AG04450 (cell line): ENCODE data around the gene IL33. TPM values are rescaled to one million over a fixed set of nuclear protein-coding genes. Genes with fewer than 3 reads are reported as not detected.

Source experiments
- CTCF ChIA-PET: fragments of 300-600, 350-600 bp; formaldehyde crosslinking; extraction: SDS; loops from one replicate; lab custom pipeline; 2022; ENCODE audit warnings: antibody characterized with exemption, inconsistent platforms; lab: Charles Lee
- POLR2A ChIA-PET: fragments of 350-600 bp; formaldehyde crosslinking; extraction: SDS; loops from one replicate; lab custom pipeline; 2021; ENCODE audit warnings: antibody characterized with exemption, inconsistent platforms; lab: Yijun Ruan, JAX
- DNase-seq: peaks from one replicate; pipeline ENCODE4 v3.0.0-alpha.2; 2011; ENCODE audit warnings: low read depth, low spot score
- H3K27ac ChIP-seq: one replicate; pipeline ENCODE4 v1.5.1; 2012; ENCODE audit warnings: low read depth, low read length, control low read depth
- H3K27me3 ChIP-seq: one replicate; pipeline ENCODE4 v1.6.0; 2012; ENCODE audit warnings: low read length; ENCODE audit not compliant: control insufficient read depth, insufficient read depth
- H3K4me3 ChIP-seq: 2 replicates; pipeline ENCODE4 v1.5.1; 2011; ENCODE audit warnings: mild to moderate bottlenecking, low read depth, low read length, control low read depth
- H3K9me3 ChIP-seq: 2 replicates; pipeline ENCODE4 v1.5.1; 2012; ENCODE audit warnings: low read length; ENCODE audit not compliant: control insufficient read depth, insufficient read depth
- CTCF ChIP-seq: IDR thresholded peaks from 2 replicates; pipeline ENCODE4 v1.5.1; 2011; ENCODE audit warnings: low read depth, low read length, control low read depth, inconsistent platforms
- polyA plus RNA-seq: library from polyadenylated mRNA; depleted of rRNA; stranded (reverse); fragments of >200 nt; gene quantifications from 2 replicates; pipeline ENCODE4 v1.2.3, GENCODE V29; 2011

Gene IL33
- polyA plus RNA-seq, 1 experiment = 0.29 TPM

GRCh38 chr9:6188906-6189305, 26.7 kb upstream of the IL33 start:
- POLR2A ChIA-PET = no interaction called here
- DNase-seq = no peak
- no peak for TF ChIP-seq CTCF
- H3K27me3 ChIP-seq = no peaks in the 10 kb centered on the region
- no peaks in the 10 kb centered on the region for H3K9me3 ChIP-seq
- H3K27ac ChIP-seq = no peak overlapping the region
- CTCF ChIA-PET = interaction anchor here (1.2 kb wide), 1 partner anchor 117 kb away, joined by 4 read pairs; no protein-coding TSS in a partner anchor
- H3K4me3 ChIP-seq = no peak overlapping the region

GRCh38 chr9:6194934-6195333, 20.7 kb upstream of the IL33 start:
- CTCF ChIA-PET = interaction anchor here (1.6 to 7.0 kb wide), 2 partner anchors 111 to 140 kb away, joined by 7 to 67 read pairs; no protein-coding TSS in a partner anchor
- no peak overlapping the region for H3K27ac ChIP-seq
- DNase-seq = no peak
- no peak overlapping the region for H3K4me3 ChIP-seq
- H3K27me3 ChIP-seq = peaks cover 2% of the 10 kb centered on the region
- POLR2A ChIA-PET = no interaction called here
- H3K9me3 ChIP-seq = no peaks in the 10 kb centered on the region
- TF ChIP-seq CTCF = peak; percentile 43

- no peak for TF ChIP-seq CTCF
- no peak for DNase-seq
- Histone ChIP-seq H3K27me3 (peaks cover 2% of the 10 kb centered on the region), H3K9me3 (no peaks in the 10 kb centered on the region), H3K27ac (no peak overlapping the region), H3K4me3 (no peak overlapping the region)
- ChIA-PET CTCF (interaction anchor here (7.0 kb wide), 1 partner anchor 110 kb away, joined by 67 read pairs; no protein-coding TSS in a partner anchor), POLR2A (no interaction called here)
Observed at GRCh38 chr9:6195714-6196360, 19.8 kb upstream of the IL33 start.

- no peak overlapping the region for H3K27ac ChIP-seq
- no peaks in the 10 kb centered on the region for H3K9me3 ChIP-seq
- peak; percentile 42 for TF ChIP-seq CTCF
- CTCF ChIA-PET = interaction anchor here (0.6 to 7.0 kb wide), 7 partner anchors 9 to 298 kb away, joined by 3 to 67 read pairs (median 3); no protein-coding TSS in a partner anchor
- no peak for DNase-seq
- H3K4me3 ChIP-seq = no peak overlapping the region
- POLR2A ChIA-PET = no interaction called here
- H3K27me3 ChIP-seq = peaks cover 2% of the 10 kb centered on the region
Observed at GRCh38 chr9:6197330-6197729, 18.3 kb upstream of the IL33 start.

- no peak overlapping the region for H3K4me3 ChIP-seq
- no peak for DNase-seq
- ChIA-PET POLR2A (no interaction called here), CTCF (interaction anchor here (0.5 to 7.0 kb wide), 4 partner anchors 9 to 108 kb away, joined by 3 to 67 read pairs (median 4); no protein-coding TSS in a partner anchor)
- no peak for TF ChIP-seq CTCF
- H3K27ac ChIP-seq = no peak overlapping the region
- peaks cover 2% of the 10 kb centered on the region for H3K27me3 ChIP-seq
- no peaks in the 10 kb centered on the region for H3K9me3 ChIP-seq
Observed at GRCh38 chr9:6198251-6198650, 17.4 kb upstream of the IL33 start.
